Dermis microvascular lymphatic vessel endothelial cell (primary cell): ENCODE results near the gene SAMD4A. TPM values are rescaled to one million over a fixed set of nuclear protein-coding genes. Genes with fewer than 3 reads are reported as not detected.

Source experiments
- DNase-seq, 2 donors: peaks; one replicate each; pipeline versions ENCODE4 v3.0.0 to v3.0.0-alpha.2; 2010; ENCODE audit warnings: low read depth in 2 of 2
- total RNA-seq: library from RNA; depleted of rRNA; stranded (reverse); fragments of >200 nt; gene quantifications from 2 replicates; pipeline ENCODE4 v1.2.1, GENCODE V29; 2014

Gene SAMD4A
- total RNA-seq, 1 donor from 2014 or later: 20.8 TPM

DNA sequence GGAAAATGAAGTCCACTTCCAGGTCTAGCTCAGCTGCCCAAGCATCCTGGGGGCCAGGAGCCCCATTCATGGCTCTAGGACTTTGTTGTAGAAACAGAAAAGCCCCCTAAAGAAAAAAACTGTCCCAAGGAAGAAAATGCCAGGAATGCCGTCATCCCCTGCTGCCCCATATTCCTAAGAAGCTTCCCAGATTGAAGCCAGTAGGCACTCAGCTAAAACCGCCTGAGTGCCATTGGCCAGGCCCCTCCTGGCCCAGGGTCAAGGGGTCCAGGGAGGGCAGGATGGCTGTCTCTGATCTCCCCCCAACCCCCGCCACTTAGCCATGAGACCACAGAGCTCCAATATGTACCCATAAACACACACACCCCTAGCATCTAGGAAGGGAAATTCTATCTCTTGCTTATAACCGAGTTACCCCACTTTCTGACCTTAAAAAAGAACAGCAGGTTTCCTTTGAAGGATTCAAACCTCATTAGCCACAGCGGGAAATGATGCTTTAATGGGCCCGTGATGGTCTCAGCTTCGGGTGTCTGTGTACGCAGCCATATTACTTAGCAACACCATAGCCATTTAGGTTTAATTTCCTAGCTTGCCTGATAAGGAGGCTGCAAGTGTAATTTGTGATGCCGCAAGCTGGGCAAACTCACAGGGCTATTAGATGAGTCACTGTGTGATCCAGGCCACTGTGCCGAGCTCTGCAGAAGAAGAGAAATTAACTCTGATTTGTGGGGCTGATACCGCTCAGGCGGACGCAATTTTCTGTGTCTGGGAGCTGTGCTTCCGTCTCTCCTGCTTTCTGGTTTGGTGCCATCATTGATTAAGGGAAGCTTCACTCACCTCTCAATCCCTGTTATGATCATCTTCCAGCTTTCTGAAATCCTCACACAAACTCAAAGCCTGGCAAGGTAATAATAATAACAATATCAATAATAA lies 251.5 kb downstream of the SAMD4A start:
- DNase-seq: peak in 1 of 2 donors; percentile 47

DNA sequence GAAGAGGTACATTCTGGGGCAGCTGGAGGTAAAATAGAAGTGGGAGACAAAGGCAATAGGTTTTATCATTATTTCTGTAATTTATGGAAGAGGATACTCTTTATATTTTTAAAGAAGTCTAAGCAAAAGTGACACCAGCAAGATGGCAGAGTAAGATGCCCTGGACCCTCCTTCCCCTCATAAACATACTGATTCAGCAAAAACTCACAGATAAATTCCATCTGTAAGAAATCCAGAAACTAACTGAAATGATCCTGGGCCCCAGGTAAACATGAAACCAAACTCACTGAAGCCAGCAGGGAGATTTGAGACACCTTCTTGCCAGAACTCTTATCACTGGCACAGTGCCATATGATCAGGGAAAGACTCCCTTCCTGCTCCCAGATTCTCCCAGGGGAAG lies 255.8 kb downstream of the SAMD4A start:
- no peak for DNase-seq

DNA sequence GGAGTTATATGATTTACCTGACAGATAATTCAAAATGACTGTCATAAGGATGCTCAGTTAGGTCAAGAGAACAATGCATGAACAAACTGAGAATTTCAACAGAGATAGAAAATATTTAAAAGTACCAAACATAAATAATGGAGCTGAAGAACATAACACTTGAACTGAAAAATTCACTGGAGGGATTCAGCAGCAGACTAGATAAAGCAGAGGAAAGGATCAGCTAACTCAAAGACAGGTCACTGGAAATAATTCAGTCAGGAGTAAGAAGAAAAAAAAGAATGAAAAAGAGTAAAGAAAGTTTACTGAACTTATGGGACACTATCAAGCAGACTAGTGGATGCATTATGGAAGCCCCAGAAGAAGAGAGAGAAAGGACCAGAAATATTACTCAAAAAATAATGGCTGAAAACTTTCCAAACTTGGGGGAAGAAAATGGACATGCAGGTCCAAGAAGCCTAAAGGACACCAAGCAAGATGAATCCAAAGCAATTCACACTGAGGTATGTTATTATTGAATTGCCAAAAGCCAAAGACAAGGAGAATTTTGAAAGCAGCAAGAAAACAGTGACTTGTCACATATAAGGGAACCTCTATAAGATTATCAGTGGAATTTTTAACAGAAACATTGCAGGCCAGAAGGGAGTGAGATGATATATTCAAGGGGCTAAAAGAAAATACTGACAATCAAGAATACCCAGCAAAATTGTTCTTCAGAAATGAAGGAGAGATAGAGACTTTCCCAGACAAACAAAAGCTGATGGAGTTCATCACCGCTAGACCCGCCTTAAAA lies 257.0 kb downstream of the SAMD4A start:
- no peak for DNase-seq

DNA sequence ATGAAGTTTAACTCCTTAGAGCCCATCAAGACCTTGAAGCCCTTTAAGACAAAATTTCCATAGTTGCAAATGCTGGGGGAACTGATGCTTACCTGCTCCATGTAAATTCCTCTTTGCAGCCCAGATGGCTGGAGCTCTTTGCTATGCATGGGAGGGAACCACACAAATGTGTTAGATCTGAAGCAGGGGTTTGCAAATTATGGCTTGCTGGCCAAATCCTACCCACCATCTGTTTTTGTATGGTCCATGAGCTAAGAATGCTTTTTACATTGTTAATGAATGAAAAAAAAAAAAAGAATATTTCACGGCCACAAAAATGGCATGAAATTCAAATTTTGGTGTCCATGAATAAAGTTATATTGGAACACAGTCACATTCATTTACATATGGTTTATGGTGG lies 261.1 kb downstream of the SAMD4A start:
- DNase-seq: no peak

DNA sequence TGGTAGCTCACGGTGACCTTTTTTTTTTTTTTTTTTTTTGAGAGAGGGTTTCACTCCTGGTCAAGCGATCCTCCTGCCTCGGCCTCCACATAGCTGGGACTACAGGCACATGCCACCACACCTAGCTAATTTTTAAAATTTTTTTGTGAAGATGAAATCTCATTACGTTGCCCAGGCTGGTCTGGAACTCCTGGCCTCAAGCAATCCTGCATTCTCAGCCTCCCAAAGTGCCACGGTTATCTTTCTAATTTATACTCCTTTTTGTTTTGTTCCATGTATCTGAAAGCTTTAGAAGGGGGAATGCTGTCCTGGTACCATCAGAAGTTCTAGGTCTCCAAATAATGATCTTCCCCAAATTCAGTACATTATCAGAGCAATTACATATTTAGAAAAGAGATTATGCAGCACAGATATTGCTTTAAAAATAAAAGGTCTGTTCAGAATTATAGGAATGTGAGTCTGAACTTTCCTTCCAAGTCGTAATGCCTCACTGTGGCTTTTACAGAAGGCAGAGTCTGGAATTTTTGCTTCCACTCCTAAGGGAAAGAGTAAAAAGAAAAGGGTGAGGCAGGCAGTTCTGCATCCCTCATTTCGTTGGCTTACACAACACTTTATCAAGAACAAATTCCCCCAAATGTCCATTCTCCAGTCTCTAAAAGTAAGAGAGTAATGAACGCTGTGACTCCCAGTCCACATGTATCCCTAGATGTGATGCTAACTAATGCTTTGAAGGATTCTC lies 262.7 kb downstream of the SAMD4A start:
- DNase-seq: no peak

DNA sequence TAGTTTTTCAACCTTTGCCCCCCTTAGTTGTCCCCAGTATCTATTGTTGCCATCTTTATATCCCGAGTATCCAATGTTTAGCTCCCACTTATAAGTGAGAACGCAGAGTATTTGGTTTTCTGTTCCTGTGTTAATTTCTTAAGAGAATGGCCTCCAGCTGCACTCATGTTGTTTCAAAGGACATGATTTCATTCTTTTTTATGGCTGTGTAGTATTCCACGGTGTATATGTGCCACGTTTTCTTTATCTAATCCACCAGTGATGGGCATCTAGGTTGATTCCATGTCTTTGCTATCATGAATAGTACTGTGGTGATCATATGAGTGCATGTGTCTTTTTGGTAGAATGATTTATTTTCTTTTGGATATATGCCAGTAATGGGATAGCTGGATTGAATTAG lies 263.7 kb downstream of the SAMD4A start:
- no peak for DNase-seq

DNA sequence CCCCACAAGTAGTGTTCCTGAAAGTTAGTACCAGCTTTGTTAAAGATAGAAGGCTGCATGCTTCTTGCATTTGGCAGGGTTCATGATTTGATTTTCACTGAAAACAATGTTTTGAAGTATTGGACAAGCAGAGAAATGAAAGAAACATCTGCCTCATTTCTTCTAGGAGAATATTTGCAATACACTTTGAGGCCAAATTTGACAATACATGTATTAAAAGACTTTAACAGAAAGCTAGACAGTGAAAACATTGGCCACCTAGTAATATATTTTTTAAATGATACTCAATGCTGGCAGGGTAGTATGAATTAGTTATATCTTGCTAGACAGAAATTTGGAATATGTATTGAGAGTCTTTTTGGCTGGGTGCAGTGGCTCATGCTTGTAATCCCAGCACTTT lies 267.2 kb downstream of the SAMD4A start:
- DNase-seq: no peak

DNA sequence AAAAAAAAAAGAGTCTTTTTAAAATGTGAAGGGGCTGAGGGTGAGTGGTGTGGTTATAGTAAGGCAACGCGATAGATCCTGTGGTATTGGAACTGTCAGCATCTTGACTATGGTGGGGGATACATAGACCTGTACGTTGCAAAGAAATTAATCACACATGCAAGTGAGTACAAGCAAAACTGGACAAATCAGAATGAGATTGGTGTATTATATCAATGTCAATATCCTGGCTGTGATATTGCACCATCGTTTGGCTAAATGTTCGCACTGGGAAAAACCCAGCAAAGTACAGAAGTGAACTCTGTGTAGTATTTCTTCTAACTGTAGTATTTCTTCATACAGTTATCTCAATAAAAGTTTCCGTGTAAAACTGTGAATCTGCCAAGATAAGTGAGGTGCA lies 267.8 kb downstream of the SAMD4A start:
- no peak for DNase-seq

DNA sequence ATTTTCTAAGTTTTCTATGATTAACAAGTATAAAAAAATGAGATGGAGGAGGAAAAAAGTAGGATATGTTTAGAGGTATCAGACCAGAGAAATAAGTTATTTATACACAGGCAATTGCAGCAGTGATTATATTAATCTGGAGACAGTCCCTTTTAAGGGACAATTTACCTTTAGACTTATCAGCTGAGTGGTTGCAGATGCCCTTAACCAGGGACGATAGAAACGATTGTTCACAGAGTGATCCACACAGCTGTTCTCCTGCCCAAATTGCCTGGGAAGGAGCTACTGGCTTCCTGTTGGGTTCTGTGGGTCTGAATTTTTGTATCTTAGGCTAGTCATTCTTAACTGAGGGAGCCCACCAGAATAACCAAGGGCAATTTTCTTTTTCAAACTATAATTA lies 269.3 kb downstream of the SAMD4A start:
- DNase-seq: no peak

DNA sequence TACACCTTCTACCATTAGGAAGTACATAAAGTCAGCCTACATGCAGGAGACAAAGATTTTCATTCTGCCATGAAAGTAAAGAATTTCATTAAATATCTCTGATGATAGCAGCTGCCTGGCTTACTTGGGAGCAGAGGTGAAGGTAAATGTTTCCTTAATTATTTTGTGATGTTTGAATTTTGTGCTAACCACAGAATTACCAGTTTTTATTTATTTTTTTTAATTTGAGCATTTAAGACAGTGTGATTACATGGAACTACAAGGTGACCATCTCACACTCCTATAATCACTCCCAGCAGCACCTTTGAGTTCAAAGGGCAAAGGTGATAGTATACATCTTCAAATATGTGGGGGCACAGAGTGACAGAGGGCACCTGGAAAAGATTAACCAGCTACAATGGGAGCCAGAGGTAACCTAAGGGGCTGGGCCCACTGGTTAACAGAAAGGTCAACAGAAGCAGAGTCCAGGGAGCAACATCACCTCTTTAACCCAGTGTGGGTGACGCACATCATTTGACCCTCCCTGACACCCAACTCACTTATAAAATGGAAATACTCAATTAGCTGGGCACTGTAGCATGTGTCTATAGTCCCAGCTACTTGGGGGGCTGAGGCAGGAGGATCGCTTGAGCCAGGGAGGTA lies 270.7 kb downstream of the SAMD4A start:
- no peak for DNase-seq

DNA sequence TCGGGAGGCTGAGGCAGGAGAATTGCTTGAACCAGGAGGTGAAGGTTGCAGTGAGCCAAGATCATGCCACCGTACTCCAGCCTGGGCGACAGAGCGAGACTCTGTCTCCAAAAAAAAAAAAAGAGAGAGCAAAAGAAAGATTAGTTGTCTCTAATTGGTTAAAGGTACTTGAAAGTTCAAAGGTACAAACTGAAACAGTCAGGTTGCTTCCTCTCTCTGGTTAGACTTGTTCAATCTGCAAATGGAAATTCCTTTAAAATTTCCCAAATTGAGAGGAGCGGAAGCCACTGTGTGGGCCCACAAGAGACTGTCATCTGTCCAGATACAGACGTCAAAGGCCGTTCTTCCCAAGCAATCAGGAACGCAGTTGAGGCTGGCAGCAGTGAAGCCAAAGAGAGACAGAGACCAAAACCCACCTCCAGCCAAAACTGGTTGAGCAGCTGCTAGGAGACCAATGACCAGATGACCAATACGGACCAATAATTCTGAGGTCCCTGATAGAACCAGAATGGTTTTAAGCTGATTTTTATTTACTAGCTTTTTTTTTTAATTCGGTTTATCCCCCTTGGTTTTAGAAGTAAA lies 272.1 kb downstream of the SAMD4A start:
- no peak for DNase-seq

DNA sequence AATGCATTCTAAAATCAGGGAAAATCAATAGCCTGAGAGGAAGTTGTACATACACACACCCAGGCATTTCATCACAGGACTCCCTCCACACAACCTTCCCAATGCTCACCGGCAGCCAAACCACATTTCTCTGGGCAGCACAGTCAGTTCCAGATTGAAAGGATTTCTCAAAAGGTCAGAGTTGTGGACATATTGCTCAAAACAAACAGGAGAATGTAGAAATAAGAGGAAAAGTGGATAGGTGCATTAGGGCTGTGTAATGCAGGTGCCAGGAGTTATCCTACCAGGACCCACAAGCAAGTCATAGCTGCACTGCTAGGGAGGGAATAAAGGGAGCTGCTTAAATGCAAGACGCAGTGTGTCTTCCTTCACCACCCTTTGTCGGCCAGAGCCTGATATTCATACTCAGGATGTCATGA lies 272.8 kb downstream of the SAMD4A start:
- no peak for DNase-seq

DNA sequence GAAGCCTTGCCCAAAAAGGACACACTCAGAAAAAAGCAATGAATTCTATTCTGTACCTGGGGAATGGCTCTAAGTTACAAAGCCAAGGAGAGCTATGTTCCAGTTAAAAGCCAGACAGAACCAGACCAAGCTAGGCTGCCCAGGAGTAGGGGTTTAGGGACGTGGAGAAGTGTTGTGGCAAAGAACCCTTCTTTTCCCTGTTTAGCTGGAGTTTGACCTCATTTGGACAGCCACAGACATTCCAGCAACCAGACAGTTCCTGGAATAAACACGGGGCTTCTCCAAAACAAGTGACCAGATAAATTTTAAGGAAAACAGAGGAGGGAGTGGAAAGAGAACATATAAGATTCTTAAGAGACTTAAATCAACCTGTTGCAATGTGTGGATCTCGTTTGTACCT lies 273.4 kb downstream of the SAMD4A start:
- DNase-seq: no peak

DNA sequence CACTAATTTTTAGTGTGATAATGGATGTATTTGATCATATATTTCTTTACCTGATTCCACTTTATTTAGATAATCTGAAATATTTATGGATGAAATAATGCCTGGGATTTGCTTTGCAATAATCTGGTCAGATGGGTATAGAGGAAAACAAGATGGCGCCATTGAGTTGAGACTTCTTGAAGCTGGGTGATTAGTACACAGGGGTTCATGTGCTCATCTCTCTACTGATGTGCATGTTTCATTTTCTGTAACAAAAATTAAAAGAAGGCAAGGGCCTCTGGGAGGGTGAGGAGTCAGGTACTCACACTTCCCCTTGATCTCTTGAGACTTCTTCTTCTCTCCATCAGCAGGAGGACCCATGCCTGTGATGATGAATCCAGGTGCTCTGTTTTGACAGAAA lies 273.9 kb downstream of the SAMD4A start:
- no peak for DNase-seq

Other genes starting within 250 kb of the SAMD4A start
- 16.1 and 32.9 TPM in 2 replicates for gene CDKN3, start 170.1 kb upstream of the SAMD4A start, total RNA-seq
- gene CNIH1, start 125.8 kb upstream of the SAMD4A start, total RNA-seq: 49.2 and 89.9 TPM in 2 replicates
- gene GMFB, start 78.1 kb upstream of the SAMD4A start, total RNA-seq: 78.2 and 78.5 TPM in 2 replicates
- 8.0 and 10.4 TPM in 2 replicates for gene CGRRF1, start 57.2 kb upstream of the SAMD4A start, total RNA-seq